Endodermal cell (in vitro differentiated cells): ENCODE data around the gene CCNG2. TPM values are rescaled to one million over a fixed set of nuclear protein-coding genes. Genes with fewer than 3 reads are reported as not detected.

ENCODE experiments used
- DNase-seq: peaks from one replicate; pipeline ENCODE4 v3.0.0-alpha.2; 2017
- H3K27ac ChIP-seq: 2 replicates; pipeline ENCODE4 v1.5.1; 2013; ENCODE audit warnings: mild to moderate bottlenecking, low read depth, low read length, moderate library complexity
- H3K27me3 ChIP-seq: 2 replicates; pipeline ENCODE4 v1.6.1; 2013; ENCODE audit warnings: mild to moderate bottlenecking, low read length, moderate library complexity; ENCODE audit not compliant: insufficient read depth, control insufficient read depth, poor library complexity, severe bottlenecking
- H3K36me3 ChIP-seq: 2 replicates; pipeline ENCODE4 v1.7.0; 2013; ENCODE audit warnings: mild to moderate bottlenecking, low read length, moderate library complexity; ENCODE audit not compliant: control insufficient read depth, insufficient read depth
- H3K4me1 ChIP-seq: one replicate; pipeline ENCODE4 v1.7.0; 2013; ENCODE audit warnings: low read length; ENCODE audit not compliant: control insufficient read depth, insufficient read depth
- H3K4me3 ChIP-seq: 2 replicates; pipeline ENCODE4 v1.5.1; 2013; ENCODE audit warnings: mild to moderate bottlenecking, low read length, moderate library complexity
- H3K9ac ChIP-seq: 2 replicates; pipeline ENCODE4 v1.6.1; 2013; ENCODE audit warnings: mild to moderate bottlenecking, low read length, moderate library complexity; ENCODE audit not compliant: poor library complexity, severe bottlenecking; ENCODE audit errors: extremely low read depth
- H3K9me3 ChIP-seq: 2 replicates; pipeline ENCODE4 v1.6.1; 2013; ENCODE audit warnings: mild to moderate bottlenecking, low read length, moderate library complexity; ENCODE audit not compliant: control insufficient read depth
- H3K27ac Mint-ChIP-seq: 2 replicates; pipeline ENCODE4 v1.8.0; 2020; ENCODE audit warnings: mixed read lengths
- H3K27me3 Mint-ChIP-seq: 2 replicates; pipeline ENCODE4 v1.8.0; 2021; ENCODE audit warnings: mild to moderate bottlenecking, mixed read lengths; ENCODE audit not compliant: insufficient read depth
- H3K36me3 Mint-ChIP-seq: 2 replicates; pipeline ENCODE4 v1.8.0; 2020; ENCODE audit warnings: low read depth, mixed read lengths
- H3K4me1 Mint-ChIP-seq: 2 replicates; pipeline ENCODE4 v1.8.0; 2020; ENCODE audit warnings: mixed read lengths
- H3K4me3 Mint-ChIP-seq: 2 replicates; pipeline ENCODE4 v1.8.0; 2020; ENCODE audit warnings: mild to moderate bottlenecking, moderate library complexity, mixed read lengths
- H3K9me3 Mint-ChIP-seq: 2 replicates; pipeline ENCODE4 v1.8.0; 2020; ENCODE audit warnings: mild to moderate bottlenecking, mixed read lengths
- CTCF ChIP-seq: fragments of 200-600 bp; sonication (generic); conservative IDR thresholded peaks from 2 replicates; pipeline ENCODE4 v1.5.0; 2021; ENCODE audit warnings: antibody characterized with exemption, mild to moderate bottlenecking
- WGBS, 2 experiments: methylation state at CpG; one replicate each; pipeline versions ENCODE4 v1.1.5 to v1.1.7; 2013; ENCODE audit warnings: missing lambda C conversion rate in 2 of 2, mixed read lengths in 1 of 2; ENCODE audit not compliant: insufficient coverage in 1 of 2, insufficient read length in 1 of 2; 5-methylcytosine and 5-hydroxymethylcytosine counted together
- total RNA-seq, 2 donors: library from RNA; stranded (reverse); fragmentation: NEBNext Ultra II Directional in 1 of 2; extraction: Animal tissue kit (Norgen Biotek cat#: 25700) in 1 of 2; gene quantifications; 2 replicates in 1 of 2; 3 replicates in 1 of 2; pipeline ENCODE4 v1.2.1, GENCODE V29; 2021

The CCNG2 gene
- total RNA-seq, 2 donors from 2014 or later: 39.7 to 41.5 TPM

GRCh38 chr4:77204621-77205020 lies 47.6 kb downstream of the CCNG2 start:
- Mint-ChIP-seq H3K4me1 (peaks cover 8% of the 10 kb centered on the region), H3K27me3 (peaks cover 5% of the 10 kb centered on the region), H3K4me3 (no peak overlapping the region), H3K27ac (no peak overlapping the region), H3K36me3 (no peaks in the 10 kb centered on the region), H3K9me3 (no peaks in the 10 kb centered on the region)
- no peaks in the 10 kb centered on the region for H3K9me3 ChIP-seq
- H3K27me3 ChIP-seq: no peaks in the 10 kb centered on the region
- H3K36me3 ChIP-seq: no peaks in the 10 kb centered on the region
- no peak for DNase-seq
- no peak overlapping the region for H3K4me3 ChIP-seq
- H3K27ac ChIP-seq: no peak overlapping the region
- TF ChIP-seq CTCF: no peak
- H3K4me1 ChIP-seq: no peaks in the 10 kb centered on the region
- no peak overlapping the region for H3K9ac ChIP-seq

- Histone ChIP-seq H3K9ac (no peak overlapping the region), H3K4me3 (no peak overlapping the region), H3K27ac (no peak overlapping the region), H3K36me3 (no peaks in the 10 kb centered on the region), H3K27me3 (peaks cover 10% of the 10 kb centered on the region), H3K4me1 (no peaks in the 10 kb centered on the region), H3K9me3 (no peaks in the 10 kb centered on the region)
- H3K27ac Mint-ChIP-seq: no peak overlapping the region
- peaks cover 3% of the 10 kb centered on the region for H3K4me1 Mint-ChIP-seq
- no peak for TF ChIP-seq CTCF
- no peaks in the 10 kb centered on the region for H3K9me3 Mint-ChIP-seq
- peaks cover 5% of the 10 kb centered on the region for H3K27me3 Mint-ChIP-seq
- no peak for DNase-seq
- H3K4me3 Mint-ChIP-seq: no peak overlapping the region
- H3K36me3 Mint-ChIP-seq: no peaks in the 10 kb centered on the region
- WGBS, 2 experiments: 90 to 100% methylated on average over 1 of the region's 1 CpG
Measured at GRCh38 chr4:77209012-77209411, 52.0 kb downstream of the CCNG2 start.

GRCh38 chr4:77209936-77210335 lies 52.9 kb downstream of the CCNG2 start:
- Histone ChIP-seq H3K4me1 (no peaks in the 10 kb centered on the region), H3K9me3 (no peaks in the 10 kb centered on the region), H3K4me3 (no peak overlapping the region), H3K27me3 (peaks cover 10% of the 10 kb centered on the region), H3K27ac (no peak overlapping the region), H3K36me3 (no peaks in the 10 kb centered on the region), H3K9ac (no peak overlapping the region)
- Mint-ChIP-seq H3K27ac (no peak overlapping the region), H3K27me3 (peaks cover 5% of the 10 kb centered on the region), H3K9me3 (no peaks in the 10 kb centered on the region), H3K36me3 (no peaks in the 10 kb centered on the region), H3K4me1 (peaks cover 5% of the 10 kb centered on the region), H3K4me3 (no peak overlapping the region)
- DNase-seq: no peak
- 93 to 98% methylated on average over 4 to 5 of the region's 5 CpGs for WGBS, 2 experiments
- TF ChIP-seq CTCF: no peak
